Spinal cord (tissue), 10 donors: ENCODE results near the gene LDOC1. TPM values are rescaled to one million over a fixed set of nuclear protein-coding genes. Genes with fewer than 3 reads are reported as not detected.
"Not testable (repeated sequence)": the region's sequence is repeated elsewhere in the genome, so short reads cannot be mapped to it uniquely, and the experiment has no call there.

ENCODE experiments used
- DNase-seq, 6 donors: peaks; one replicate each; pipeline versions ENCODE4 v3.0.0 to v3.0.0-alpha.2; 2013 to 2015; ENCODE audit warnings: low spot score in 6 of 6, low read depth in 4 of 6
- H3K27ac ChIP-seq: one replicate; pipeline ENCODE4 v1.5.1; 2013; ENCODE audit warnings: low read depth, low read length, control low read depth
- H3K27me3 ChIP-seq: one replicate; pipeline ENCODE4 v1.6.1; 2013; ENCODE audit warnings: low read length; ENCODE audit not compliant: control insufficient read depth, insufficient read depth
- H3K36me3 ChIP-seq: one replicate; pipeline ENCODE4 v1.6.1; 2013; ENCODE audit warnings: low read length; ENCODE audit not compliant: control insufficient read depth, insufficient read depth
- H3K4me1 ChIP-seq: one replicate; pipeline ENCODE4 v1.6.1; 2013; ENCODE audit warnings: low read length; ENCODE audit not compliant: control insufficient read depth, insufficient read depth
- H3K4me3 ChIP-seq: one replicate; pipeline ENCODE4 v1.5.1; 2013; ENCODE audit warnings: low read depth, low read length, control low read depth
- H3K9me3 ChIP-seq: one replicate; pipeline ENCODE4 v1.6.1; 2013; ENCODE audit warnings: low read length; ENCODE audit not compliant: control insufficient read depth, insufficient read depth
- WGBS: methylation state at CpG from one replicate; pipeline ENCODE4 v1.1.5; 2013; ENCODE audit warnings: missing lambda C conversion rate; ENCODE audit not compliant: insufficient coverage; 5-methylcytosine and 5-hydroxymethylcytosine counted together
- polyA plus RNA-seq, 2 donors: library from polyadenylated mRNA; unstranded; fragments of 120-200 nt; gene quantifications; one replicate each; pipeline ENCODE4 v1.2.1, GENCODE V29; 2013; ENCODE audit not compliant: insufficient read length in 2 of 2
- total RNA-seq, 2 donors: library from RNA; depleted of rRNA in 1 of 2; stranded (reverse); fragments of 120-200 nt in 1 of 2; fragments of >200 nt in 1 of 2; gene quantifications; one replicate each; pipeline versions ENCODE4 v1.2.3 to v1.2.4, GENCODE V29; 2013 to 2014
- donor health status: healthy.

The LDOC1 gene
- total and polyA plus RNA-seq, 4 donors: 7.7 to 150 (median 80.4) TPM

DNA sequence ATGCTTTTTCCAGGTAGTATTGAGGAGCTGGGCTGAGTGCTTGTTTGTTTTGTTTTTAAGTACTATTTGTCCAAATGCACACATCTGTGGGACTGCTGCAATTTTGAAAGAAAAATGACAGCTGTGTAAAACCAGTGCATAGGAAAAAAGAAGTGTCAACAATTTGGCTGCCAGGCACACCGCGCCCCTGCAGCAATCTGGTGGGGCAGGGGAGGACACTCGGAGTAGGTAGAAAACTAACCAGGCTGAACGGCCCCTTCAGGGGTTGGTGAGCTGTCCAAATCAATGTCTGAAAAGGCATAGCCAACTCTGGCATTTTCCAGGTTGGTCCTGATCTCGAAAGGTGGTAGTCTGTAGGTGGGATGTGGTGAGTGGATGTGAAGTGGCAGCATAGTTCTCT lies 1.1 kb downstream of the LDOC1 start:
- DNase-seq: peak in 1 of 6 donors; percentile 15
- Histone ChIP-seq H3K9me3 (no peaks in the 10 kb centered on the region), H3K4me3 (peak overlapping the region; percentile 65), H3K36me3 (no peaks in the 10 kb centered on the region), H3K27ac (no peak overlapping the region), H3K27me3 (no peaks in the 10 kb centered on the region), H3K4me1 (peaks cover 7% of the 10 kb centered on the region)
- 73% methylated on average over 5 of the region's 5 CpGs for WGBS

- Histone ChIP-seq H3K4me1 (no peaks in the 10 kb centered on the region), H3K27ac (no peak overlapping the region), H3K27me3 (no peaks in the 10 kb centered on the region), H3K36me3 (no peaks in the 10 kb centered on the region), H3K9me3 (no peaks in the 10 kb centered on the region), H3K4me3 (no peak overlapping the region)
- WGBS: no CpG with 5 or more reads among the region's 1 CpG
- DNase-seq: no peak
Observed at GRCh38 chrX:141164406-141164805, 12.5 kb downstream of the LDOC1 start.

GRCh38 chrX:141158084-141158483 lies 18.8 kb downstream of the LDOC1 start:
- no peaks in the 10 kb centered on the region for H3K9me3 ChIP-seq
- no peaks in the 10 kb centered on the region for H3K36me3 ChIP-seq
- H3K4me3 ChIP-seq: no peak overlapping the region
- H3K4me1 ChIP-seq: no peaks in the 10 kb centered on the region
- DNase-seq: no peak
- no peak overlapping the region for H3K27ac ChIP-seq
- WGBS: no CpG with 5 or more reads among the region's 3 CpGs
- H3K27me3 ChIP-seq: no peaks in the 10 kb centered on the region

DNA sequence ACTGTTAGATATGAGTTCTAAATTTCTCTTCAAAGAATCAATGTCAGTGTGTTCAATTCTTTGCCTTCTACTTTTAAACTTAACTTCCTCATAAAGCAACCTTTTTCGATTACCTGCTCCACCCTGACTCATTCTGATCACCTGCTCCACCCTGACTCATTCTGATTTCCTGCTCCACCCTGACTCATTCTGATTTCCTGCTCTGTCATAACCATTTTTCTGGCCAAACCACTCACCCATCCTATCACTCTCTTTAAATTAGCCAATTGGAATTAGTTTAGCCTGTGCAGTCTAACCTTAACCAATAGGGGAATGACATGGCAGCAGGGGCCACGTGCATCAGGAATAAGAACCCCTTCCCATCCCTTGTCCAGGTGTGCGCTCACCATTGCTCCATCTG lies 21.7 kb downstream of the LDOC1 start:
- not testable (repeated sequence) for H3K9me3 ChIP-seq, H3K27ac ChIP-seq, H3K36me3 ChIP-seq, DNase-seq, H3K27me3 ChIP-seq, H3K4me3 ChIP-seq, H3K4me1 ChIP-seq
- 92% methylated on average over 1 of the region's 3 CpGs for WGBS

GRCh38 chrX:141142946-141143345 lies 34.0 kb downstream of the LDOC1 start:
- Histone ChIP-seq H3K4me3 (no peak overlapping the region), H3K9me3 (no peaks in the 10 kb centered on the region), H3K4me1 (no peaks in the 10 kb centered on the region), H3K27me3 (no peaks in the 10 kb centered on the region), H3K27ac (no peak overlapping the region), H3K36me3 (no peaks in the 10 kb centered on the region)
- no peak for DNase-seq
- WGBS: no CpG with 5 or more reads among the region's 3 CpGs

DNA sequence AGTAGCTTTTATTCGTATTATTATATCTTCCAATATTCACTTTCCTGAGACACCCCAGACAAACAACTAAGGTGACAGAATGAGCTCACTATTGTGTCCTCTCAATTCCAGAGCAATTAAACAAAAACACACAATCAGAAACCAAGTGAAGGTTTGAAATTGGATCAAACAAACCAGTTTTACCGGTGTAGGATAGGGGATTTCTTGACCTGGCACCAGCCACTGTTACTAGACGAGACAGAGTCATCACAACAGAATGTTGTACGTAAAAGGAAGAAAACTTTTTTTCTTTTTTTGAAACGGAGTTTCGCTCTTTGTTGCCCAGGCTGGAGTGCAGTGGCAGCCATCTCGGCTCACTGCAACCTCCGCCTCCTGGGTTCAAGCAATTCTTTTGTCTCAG lies 43.7 kb downstream of the LDOC1 start:
- Histone ChIP-seq H3K4me1 (no peaks in the 10 kb centered on the region), H3K27ac (no peak overlapping the region)
- WGBS: 74% methylated on average over 7 of the region's 8 CpGs

DNA sequence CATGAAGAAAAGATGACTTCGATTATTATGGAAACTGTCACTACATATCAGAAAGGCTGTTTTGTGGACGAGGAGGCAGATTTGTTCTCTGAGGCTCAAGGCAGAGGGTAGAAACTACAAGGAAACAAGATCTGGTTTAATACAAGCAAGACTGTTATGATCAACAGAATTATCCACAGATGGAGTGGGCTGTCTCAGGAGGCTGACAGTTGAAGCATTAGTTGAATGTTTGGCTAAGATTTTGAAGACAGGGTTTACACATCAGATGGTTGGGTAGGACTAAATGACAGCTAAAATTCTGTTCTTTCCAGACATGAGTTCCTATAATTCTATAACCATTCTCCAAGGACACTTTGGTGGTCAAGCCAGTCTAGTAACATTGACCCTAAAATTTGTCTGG lies 49.8 kb downstream of the LDOC1 start:
- H3K36me3 ChIP-seq: no peaks in the 10 kb centered on the region
- WGBS: no CpG with 5 or more reads among the region's 2 CpGs
- no peak overlapping the region for H3K27ac ChIP-seq
- peak in 1 of 6 donors; percentile 54 for DNase-seq
- H3K4me1 ChIP-seq: no peaks in the 10 kb centered on the region
- H3K4me3 ChIP-seq: no peak overlapping the region
- no peaks in the 10 kb centered on the region for H3K9me3 ChIP-seq
- no peaks in the 10 kb centered on the region for H3K27me3 ChIP-seq

More for the DNA sequence above, 43.7 kb downstream of the LDOC1 start:
- H3K36me3 ChIP-seq: no peaks in the 10 kb centered on the region
- no peak for DNase-seq
- H3K4me3 ChIP-seq: no peak overlapping the region
- H3K9me3 ChIP-seq: no peaks in the 10 kb centered on the region
- no peaks in the 10 kb centered on the region for H3K27me3 ChIP-seq

Other genes with a start within 250 kb of the LDOC1 start
- not detected for gene SPANXB1, start 174.5 kb downstream of the LDOC1 start, total RNA-seq
- gene SPANXB1, start 174.5 kb downstream of the LDOC1 start, polyA plus RNA-seq: not detected
- gene SPANXC, start 65.4 kb upstream of the LDOC1 start, total RNA-seq: not detected
- not detected for gene SPANXC, start 65.4 kb upstream of the LDOC1 start, polyA plus RNA-seq